H9 (cell line): Measurements from ENCODE around the gene NUP214. TPM values are rescaled to one million over a fixed set of nuclear protein-coding genes. Genes with fewer than 3 reads are reported as not detected.
"Not testable (repeated sequence)": the region's sequence is repeated elsewhere in the genome, so short reads cannot be mapped to it uniquely, and the experiment has no call there.

Experiments used
- DNase-seq: peaks from one replicate; pipeline ENCODE4 v3.0.0-alpha.2; 2017
- H2AFZ ChIP-seq: one replicate; pipeline ENCODE4 v1.6.1; 2013; ENCODE audit warnings: mild to moderate bottlenecking, low read length, control low read depth, moderate library complexity
- H2AK5ac ChIP-seq: 2 replicates; pipeline ENCODE4 v1.6.1; 2013; ENCODE audit warnings: low read length, control low read depth, mixed read lengths; ENCODE audit not compliant: insufficient read length
- H2BK120ac ChIP-seq: one replicate; pipeline ENCODE4 v1.6.1; 2013; ENCODE audit warnings: low read depth, mild to moderate bottlenecking, low read length, control low read depth, inconsistent platforms; ENCODE audit not compliant: poor library complexity, severe bottlenecking
- H2BK12ac ChIP-seq: 2 replicates; pipeline ENCODE4 v1.6.1; 2013; ENCODE audit warnings: low read length, control low read depth, mixed read lengths, low read depth; ENCODE audit not compliant: insufficient read length
- H2BK15ac ChIP-seq: 2 replicates; pipeline ENCODE4 v1.6.1; 2013; ENCODE audit warnings: low read depth, low read length, control low read depth
- H2BK20ac ChIP-seq: one replicate; pipeline ENCODE4 v1.6.1; 2013; ENCODE audit warnings: low read depth, mild to moderate bottlenecking, low read length, control low read depth, inconsistent platforms; ENCODE audit not compliant: poor library complexity, severe bottlenecking
- H2BK5ac ChIP-seq: 2 replicates; pipeline ENCODE4 v1.6.1; 2013; ENCODE audit warnings: low read length, control low read depth, mixed read lengths; ENCODE audit not compliant: insufficient read length
- H3K14ac ChIP-seq: 2 replicates; pipeline ENCODE4 v1.6.1; 2013; ENCODE audit warnings: low read length, control low read depth; ENCODE audit not compliant: insufficient read depth
- H3K18ac ChIP-seq: 2 replicates; pipeline ENCODE4 v1.6.1; 2013; ENCODE audit warnings: low read depth, mild to moderate bottlenecking, mixed read lengths, low read length, control low read depth; ENCODE audit not compliant: insufficient read length
- H3K23ac ChIP-seq: 2 replicates; pipeline ENCODE4 v1.6.1; 2013; ENCODE audit warnings: low read length, control low read depth, mixed read lengths, low read depth; ENCODE audit not compliant: insufficient read length
- H3K23me2 ChIP-seq: 2 replicates; pipeline ENCODE4 v1.6.1; 2013; ENCODE audit warnings: low read depth, mild to moderate bottlenecking, mixed read lengths, low read length, control low read depth; ENCODE audit not compliant: insufficient read length, poor library complexity, severe bottlenecking
- H3K27ac ChIP-seq: 2 replicates; pipeline ENCODE4 v1.5.1; 2013; ENCODE audit warnings: low read length, control low read depth, mixed read lengths, low read depth; ENCODE audit not compliant: insufficient read length
- H3K27me3 ChIP-seq: 2 replicates; pipeline ENCODE4 v1.6.1; 2013; ENCODE audit warnings: low read length, control low read depth, inconsistent platforms; ENCODE audit not compliant: insufficient read depth
- H3K4ac ChIP-seq: 2 replicates; pipeline ENCODE4 v1.6.1; 2013; ENCODE audit warnings: low read depth, mild to moderate bottlenecking, control low read depth, inconsistent platforms, low read length, moderate library complexity
- H3K4me1 ChIP-seq: 2 replicates; pipeline ENCODE4 v1.6.1; 2013; ENCODE audit warnings: low read length, control low read depth, inconsistent platforms; ENCODE audit not compliant: insufficient read depth
- H3K4me2 ChIP-seq: 2 replicates; pipeline ENCODE4 v1.6.1; 2013; ENCODE audit warnings: low read length, control low read depth, mixed read lengths; ENCODE audit not compliant: insufficient read length, insufficient read depth
- H3K56ac ChIP-seq: 2 replicates; pipeline ENCODE4 v1.6.1; 2013; ENCODE audit warnings: low read depth, mild to moderate bottlenecking, mixed read lengths, low read length, control low read depth; ENCODE audit not compliant: insufficient read length
- H3K79me1 ChIP-seq: 2 replicates; pipeline ENCODE4 v1.6.1; 2013; ENCODE audit warnings: low read depth, mild to moderate bottlenecking, moderate library complexity, low read length, control low read depth, inconsistent platforms; ENCODE audit not compliant: insufficient read depth, poor library complexity, severe bottlenecking
- H3K79me2 ChIP-seq: 2 replicates; pipeline ENCODE4 v1.6.1; 2013; ENCODE audit warnings: low read length, control low read depth, inconsistent platforms; ENCODE audit not compliant: insufficient read depth
- H3K9ac ChIP-seq: 2 replicates; pipeline ENCODE4 v1.6.1; 2013; ENCODE audit warnings: low read length, control low read depth, mixed read lengths; ENCODE audit not compliant: insufficient read length; ENCODE audit errors: extremely low read depth
- H3K9me3 ChIP-seq: one replicate; pipeline ENCODE4 v1.6.1; 2013; ENCODE audit warnings: low read depth, low read length, inconsistent platforms; ENCODE audit not compliant: control insufficient read depth
- H3T11ph ChIP-seq: one replicate; pipeline ENCODE4 v1.6.1; 2013; ENCODE audit warnings: mild to moderate bottlenecking, low read length, control low read depth, inconsistent platforms
- H4K20me1 ChIP-seq: one replicate; pipeline ENCODE4 v1.6.1; 2013; ENCODE audit not compliant: control insufficient read depth, insufficient read length, insufficient read depth
- H4K5ac ChIP-seq: 2 replicates; pipeline ENCODE4 v1.6.1; 2013; ENCODE audit warnings: low read depth, mild to moderate bottlenecking, mixed read lengths, low read length, control low read depth; ENCODE audit not compliant: insufficient read length
- H4K8ac ChIP-seq: replicated peaks from 2 replicates; pipeline ENCODE4 v1.6.1; 2013; ENCODE audit warnings: low read length, control low read depth, mixed read lengths, low read depth; ENCODE audit not compliant: insufficient read length
- H4K91ac ChIP-seq: 2 replicates; pipeline ENCODE4 v1.6.1; 2013; ENCODE audit warnings: low read depth, mild to moderate bottlenecking, moderate library complexity, mixed read lengths, low read length, control low read depth; ENCODE audit not compliant: insufficient read length
- H3K27ac Mint-ChIP-seq, 3 experiments: 2 replicates in 2 of 3; 3 replicates in 1 of 3; pipeline ENCODE4 v1.8.0; 2020 to 2021; ENCODE audit warnings: mixed read lengths in 3 of 3, mild to moderate bottlenecking in 1 of 3, moderate library complexity in 1 of 3
- H3K27me3 Mint-ChIP-seq: 2 replicates; pipeline ENCODE4 v1.8.0; 2021; ENCODE audit warnings: low read depth, mild to moderate bottlenecking, moderate library complexity, mixed read lengths
- H3K36me3 Mint-ChIP-seq, 3 experiments: 2 replicates in 2 of 3; 3 replicates in 1 of 3; pipeline ENCODE4 v1.8.0; 2020 to 2021; ENCODE audit warnings: low read depth in 3 of 3, mixed read lengths in 3 of 3; ENCODE audit not compliant: insufficient read depth in 1 of 3
- H3K4me1 Mint-ChIP-seq, 2 experiments: 2 replicates each; pipeline ENCODE4 v1.8.0; 2020; ENCODE audit warnings: mixed read lengths in 2 of 2
- H3K4me3 Mint-ChIP-seq, 2 experiments: 2 replicates in 1 of 2; 3 replicates in 1 of 2; pipeline ENCODE4 v1.8.0; 2020 to 2021; ENCODE audit warnings: mild to moderate bottlenecking in 2 of 2, mixed read lengths in 2 of 2, moderate library complexity in 1 of 2
- H3K9me3 Mint-ChIP-seq, 2 experiments: 2 replicates in 1 of 2; 3 replicates in 1 of 2; pipeline ENCODE4 v1.8.0; 2020; ENCODE audit warnings: mild to moderate bottlenecking in 2 of 2, mixed read lengths in 2 of 2, moderate library complexity in 1 of 2
- WGBS: extraction: QIAGEN DNeasy Blood & Tissue Kit; methylation state at CpG from one replicate; pipeline ENCODE4 v1.1.7; 2013; ENCODE audit warnings: missing lambda C conversion rate, low lambda C conversion rate, mixed read lengths; ENCODE audit not compliant: insufficient read length; ENCODE audit errors: extremely low coverage; 5-methylcytosine and 5-hydroxymethylcytosine counted together
- total RNA-seq: library from RNA; stranded (reverse); gene quantifications from 2 replicates; pipeline ENCODE4 v1.2.1, GENCODE V29; 2021
- TF ChIP-seq, protein P1 (sequence below): fragments of 200-600 bp; sonication (generic); conservative IDR thresholded peaks from 3 replicates; pipeline ENCODE4 v1.8.0; 2021; ENCODE audit warnings: antibody characterized with exemption, mild to moderate bottlenecking

NUP214 gene
- total RNA-seq, 1 experiment from 2014 or later = 53.8 TPM

DNA sequence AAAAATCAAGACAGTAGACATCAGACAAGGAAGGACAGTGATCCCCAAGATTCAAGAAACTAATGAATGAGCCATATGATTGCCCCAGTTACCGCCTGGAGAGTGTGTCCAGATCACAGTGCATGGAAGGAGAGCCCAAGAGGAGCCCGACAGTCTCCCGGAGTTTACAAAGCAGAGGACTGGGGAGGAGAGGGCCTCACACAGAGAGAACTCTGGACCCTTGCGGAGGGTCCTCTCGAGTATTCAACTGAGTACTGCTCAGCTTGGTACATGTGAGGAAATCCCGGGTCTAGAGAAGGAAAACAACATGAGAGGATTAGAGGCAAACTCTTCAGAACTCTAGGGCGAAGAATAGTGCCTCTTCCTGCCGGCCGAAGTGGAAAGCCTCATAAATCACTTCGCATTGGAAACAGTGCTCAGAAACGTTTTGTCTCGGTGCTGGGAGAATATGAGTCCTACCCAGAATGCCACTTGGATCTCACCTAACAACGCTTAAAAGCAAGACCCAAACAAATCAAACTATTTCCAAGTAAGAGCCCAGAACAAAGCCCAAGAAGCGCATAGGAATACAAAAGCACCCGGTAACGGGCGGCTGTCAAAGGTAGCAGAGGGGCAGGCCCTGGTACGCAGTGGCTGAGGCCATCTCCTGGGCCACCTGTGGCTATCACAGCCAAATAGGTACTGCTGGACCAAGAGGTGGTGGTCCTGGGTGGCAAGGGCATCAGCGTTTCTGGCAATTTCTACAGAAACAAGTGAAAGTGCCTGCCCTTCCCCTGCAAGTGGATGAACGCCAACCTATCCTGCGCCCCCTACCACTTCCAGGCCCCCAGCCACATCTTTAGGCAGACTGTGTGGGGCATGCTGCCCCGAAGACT lies 114.9 kb downstream of the NUP214 start:
- Histone ChIP-seq H3K27ac (no peak overlapping the region), H4K91ac (no peak overlapping the region), H4K5ac (no peak overlapping the region), H3K4me1 (peaks cover 4% of the 10 kb centered on the region; the same call in 1 of the 2 replicates), H4K20me1 (no peaks in the 10 kb centered on the region), H3K14ac (no peak overlapping the region), H2AK5ac (no peak overlapping the region), H3K9me3 (no peaks in the 10 kb centered on the region), H3K79me2 (no peaks in the 10 kb centered on the region), H2BK120ac (no peak overlapping the region), H2AFZ (no peak overlapping the region), H3K56ac (no peak overlapping the region), H3T11ph (no peak overlapping the region), H3K23ac (no peak overlapping the region), H2BK15ac (no peak overlapping the region), H3K18ac (no peak overlapping the region), H2BK20ac (no peak overlapping the region), H3K27me3 (no peaks in the 10 kb centered on the region), H3K79me1 (no peaks in the 10 kb centered on the region), H2BK5ac (no peak overlapping the region), H3K9ac (no peak overlapping the region), H3K23me2 (no peaks in the 10 kb centered on the region), H3K4ac (no peak overlapping the region), H3K4me2 (no peak overlapping the region), H4K8ac (no peak overlapping the region), H2BK12ac (no peak overlapping the region)
- H3K4me3 Mint-ChIP-seq = no peak overlapping the region
- DNase-seq = no peak
- TF ChIP-seq, protein P1, sequence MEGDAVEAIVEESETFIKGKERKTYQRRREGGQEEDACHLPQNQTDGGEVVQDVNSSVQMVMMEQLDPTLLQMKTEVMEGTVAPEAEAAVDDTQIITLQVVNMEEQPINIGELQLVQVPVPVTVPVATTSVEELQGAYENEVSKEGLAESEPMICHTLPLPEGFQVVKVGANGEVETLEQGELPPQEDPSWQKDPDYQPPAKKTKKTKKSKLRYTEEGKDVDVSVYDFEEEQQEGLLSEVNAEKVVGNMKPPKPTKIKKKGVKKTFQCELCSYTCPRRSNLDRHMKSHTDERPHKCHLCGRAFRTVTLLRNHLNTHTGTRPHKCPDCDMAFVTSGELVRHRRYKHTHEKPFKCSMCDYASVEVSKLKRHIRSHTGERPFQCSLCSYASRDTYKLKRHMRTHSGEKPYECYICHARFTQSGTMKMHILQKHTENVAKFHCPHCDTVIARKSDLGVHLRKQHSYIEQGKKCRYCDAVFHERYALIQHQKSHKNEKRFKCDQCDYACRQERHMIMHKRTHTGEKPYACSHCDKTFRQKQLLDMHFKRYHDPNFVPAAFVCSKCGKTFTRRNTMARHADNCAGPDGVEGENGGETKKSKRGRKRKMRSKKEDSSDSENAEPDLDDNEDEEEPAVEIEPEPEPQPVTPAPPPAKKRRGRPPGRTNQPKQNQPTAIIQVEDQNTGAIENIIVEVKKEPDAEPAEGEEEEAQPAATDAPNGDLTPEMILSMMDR = no peak
- H3K9me3 Mint-ChIP-seq = peaks cover 6 to 7% of the 10 kb centered on the region in 2 experiments
- H3K27ac Mint-ChIP-seq = no peak overlapping the region
- H3K36me3 Mint-ChIP-seq = peaks cover 1 to 8% (median 3%) of the 10 kb centered on the region in 3 experiments; a peak in 4 of 7 replicates
- peaks cover 16 to 26% of the 10 kb centered on the region in 2 experiments for H3K4me1 Mint-ChIP-seq
- no peaks in the 10 kb centered on the region for H3K27me3 Mint-ChIP-seq
- WGBS = no CpG with 5 or more reads among the region's 22 CpGs

DNA sequence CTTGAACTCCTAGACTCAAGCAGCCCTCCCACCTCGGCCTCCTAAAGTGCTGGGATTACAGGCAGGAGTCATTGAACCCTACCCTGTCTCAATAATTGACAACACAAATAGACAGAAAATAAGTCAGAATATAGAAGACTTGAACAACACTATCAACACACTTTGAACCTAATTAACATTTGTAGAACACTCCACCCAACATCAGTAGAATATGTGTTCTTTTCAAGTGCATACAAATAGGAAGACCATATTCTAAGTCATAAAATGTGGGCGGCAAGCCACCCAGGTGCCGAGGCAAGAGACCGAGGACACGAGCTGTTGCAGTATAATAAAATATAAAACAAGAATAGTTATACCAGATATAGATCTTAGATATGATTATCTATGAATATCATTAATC lies 118.9 kb downstream of the NUP214 start:
- not testable (repeated sequence) for H4K91ac ChIP-seq, H3K27ac ChIP-seq, H3K23me2 ChIP-seq, H2BK15ac ChIP-seq, H3K14ac ChIP-seq, H3K56ac ChIP-seq, H2BK5ac ChIP-seq, H3K4me2 ChIP-seq, H3K9me3 Mint-ChIP-seq, H3K36me3 Mint-ChIP-seq, H3K18ac ChIP-seq, H2AK5ac ChIP-seq, H3K23ac ChIP-seq, H3K4me3 Mint-ChIP-seq, H3K4me1 Mint-ChIP-seq, H4K20me1 ChIP-seq, H3K9me3 ChIP-seq, H3K27me3 Mint-ChIP-seq, H3K27me3 ChIP-seq, H3T11ph ChIP-seq, H3K4ac ChIP-seq, H4K5ac ChIP-seq, H3K9ac ChIP-seq, H2AFZ ChIP-seq, H2BK120ac ChIP-seq, H3K4me1 ChIP-seq, H2BK20ac ChIP-seq, H4K8ac ChIP-seq, DNase-seq, H3K79me2 ChIP-seq, H3K27ac Mint-ChIP-seq, H2BK12ac ChIP-seq, H3K79me1 ChIP-seq
- WGBS = no CpG with 5 or more reads among the region's 5 CpGs
